ENCODE data around the gene SH3D19.
A peak's percentile ranks its signal among the peaks of the same experiment; 100 is the strongest.

SH3D19 gene

DNA sequence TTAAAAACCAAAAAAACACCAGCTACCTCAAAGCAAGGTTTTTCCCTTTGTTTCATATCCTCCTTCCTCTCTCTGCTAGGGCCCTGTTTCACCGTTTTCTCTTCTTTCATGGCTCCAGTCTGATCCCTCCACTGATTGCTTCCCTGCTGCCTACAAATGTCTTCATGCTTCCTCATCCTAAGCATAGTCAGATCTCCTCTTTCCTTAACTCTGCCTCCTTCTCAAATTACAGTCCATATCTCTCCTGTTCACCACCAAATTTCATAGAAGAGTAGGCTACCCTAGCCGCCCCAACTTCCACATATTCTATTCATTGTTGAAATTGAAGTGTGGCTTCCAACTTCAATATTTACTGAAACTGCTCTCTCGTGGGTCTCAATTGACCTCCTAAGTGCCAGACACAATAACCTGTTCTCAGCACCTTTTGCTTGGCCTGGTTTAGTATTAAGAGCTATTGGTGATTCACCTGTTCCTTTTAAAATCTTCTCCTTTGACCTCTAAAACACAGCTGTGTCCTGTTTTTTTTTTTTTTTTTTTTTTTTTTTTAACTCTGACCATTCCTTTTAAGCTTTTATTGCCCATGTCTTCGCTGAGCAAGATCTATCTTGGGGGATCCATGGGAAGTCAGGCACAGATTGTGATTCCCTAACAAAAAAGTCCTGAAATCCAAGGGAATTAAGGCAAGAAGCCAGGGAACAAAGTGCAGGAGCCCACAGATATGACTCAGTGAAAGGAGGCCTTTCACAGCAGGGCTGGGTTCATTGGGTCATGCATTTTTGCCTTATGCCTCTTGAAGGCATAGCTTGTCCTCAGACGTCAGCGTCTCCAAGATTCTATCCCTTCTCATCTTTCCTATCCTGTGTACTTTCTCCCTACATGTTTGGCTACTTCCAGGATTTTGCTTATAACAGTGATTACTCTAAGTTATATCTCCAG lies 140.6 kb downstream of the SH3D19 start:
- no peak for DNase-seq

DNA sequence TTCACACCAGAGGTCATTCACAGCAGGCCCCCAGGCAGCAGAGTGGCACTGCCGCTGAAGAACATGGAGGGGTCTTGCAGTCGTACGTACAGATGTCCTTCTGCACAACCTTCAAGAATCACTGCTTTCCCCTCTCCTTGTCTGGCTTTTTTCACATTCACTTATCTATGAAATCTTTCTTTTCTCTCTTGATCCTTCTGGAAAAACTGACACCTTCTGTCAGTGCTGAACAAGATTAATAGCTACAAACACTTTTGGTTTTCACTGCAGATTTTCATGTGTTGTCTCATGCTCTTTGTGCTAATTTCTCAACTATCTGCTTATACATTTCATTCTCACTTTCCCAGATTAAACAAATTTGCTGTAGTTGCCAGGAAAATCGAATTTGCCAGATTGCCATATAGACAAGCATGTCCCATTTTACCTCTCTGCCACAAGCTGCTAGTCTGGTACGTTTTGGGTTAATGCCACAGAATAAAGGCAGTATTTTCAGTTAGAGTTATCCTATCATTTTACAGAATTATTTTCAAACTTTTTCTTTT lies 142.9 kb downstream of the SH3D19 start:
- DNase-seq, result no peak

DNA sequence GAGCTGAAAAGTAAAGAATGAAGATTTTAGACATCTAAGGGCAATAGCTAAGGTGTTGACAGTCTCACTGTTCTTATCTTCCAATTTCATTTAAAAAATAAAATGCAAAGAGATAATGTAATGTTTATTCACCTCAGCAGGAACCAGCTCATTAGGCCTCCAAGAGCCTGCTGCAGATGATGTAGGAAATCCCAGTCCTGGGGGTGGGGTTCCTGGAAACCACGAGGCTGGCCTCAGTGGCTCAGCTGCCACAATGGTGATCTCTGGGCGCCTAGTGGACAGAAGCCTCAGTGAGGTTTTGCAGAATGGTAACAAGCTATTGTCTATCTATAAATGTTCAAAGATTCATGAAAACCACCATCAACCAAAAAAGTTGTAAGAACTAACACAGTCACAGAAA lies 148.7 kb downstream of the SH3D19 start:
- no peak for DNase-seq

DNA sequence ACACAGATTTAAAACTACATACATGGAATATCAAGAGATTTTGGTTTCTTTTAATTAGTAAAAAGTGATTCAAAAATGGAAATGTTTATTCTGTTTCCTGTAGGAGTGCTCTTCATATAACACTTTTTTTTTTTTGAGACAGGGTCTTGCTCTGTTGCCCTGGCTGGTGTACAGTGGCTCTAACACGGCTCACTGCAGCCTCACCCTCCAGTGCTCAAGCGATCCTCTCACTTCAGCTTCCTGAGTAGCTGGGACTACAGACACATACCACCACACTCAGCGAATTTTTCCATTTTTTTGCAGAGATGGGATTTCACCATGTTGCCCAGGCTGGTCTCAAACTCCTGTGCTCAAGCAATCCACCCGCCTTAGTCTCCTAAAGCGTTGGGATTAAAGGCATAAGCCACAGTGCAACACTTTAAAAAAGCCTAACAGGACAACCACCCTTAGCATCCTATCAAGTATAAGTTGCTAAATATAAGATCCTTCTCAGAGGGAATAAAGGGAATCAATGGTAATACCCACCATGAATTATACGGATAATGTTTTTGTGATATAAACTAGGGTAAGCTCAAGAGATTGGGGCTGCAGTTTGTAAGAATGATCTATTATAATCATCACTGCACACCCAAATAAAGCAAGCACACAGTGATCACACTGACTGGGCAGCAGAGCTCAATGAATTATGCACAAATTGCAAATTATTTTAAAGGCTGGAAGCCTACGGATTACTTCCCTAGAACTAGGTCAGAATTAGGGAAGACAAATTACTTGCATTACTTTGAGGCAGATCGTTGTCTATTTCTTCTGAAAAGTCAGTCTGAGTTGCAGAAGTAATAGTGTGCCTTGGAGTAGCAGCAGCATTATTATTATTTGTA lies 149.4 kb downstream of the SH3D19 start:
- no peak for DNase-seq

DNA sequence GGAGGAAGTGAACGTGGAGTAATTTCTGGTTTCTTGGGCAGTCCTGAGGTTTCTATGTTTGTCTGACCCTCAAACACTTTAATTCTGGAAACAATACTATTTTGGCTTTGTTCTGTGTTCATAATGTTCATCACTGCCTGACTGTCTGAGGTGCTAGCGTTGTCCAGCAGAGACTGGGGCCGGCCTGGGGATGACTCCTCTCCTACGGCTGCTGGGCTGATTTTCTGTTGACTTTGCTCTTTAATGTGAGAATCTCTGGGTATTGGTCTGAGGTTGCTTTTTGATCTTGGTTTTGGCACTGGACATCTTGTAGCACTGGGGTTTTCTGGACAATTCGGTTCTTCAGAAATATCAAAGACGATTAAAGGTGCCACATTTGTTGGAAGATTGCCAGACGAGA lies 150.2 kb downstream of the SH3D19 start:
- DNase-seq, result no peak

DNA sequence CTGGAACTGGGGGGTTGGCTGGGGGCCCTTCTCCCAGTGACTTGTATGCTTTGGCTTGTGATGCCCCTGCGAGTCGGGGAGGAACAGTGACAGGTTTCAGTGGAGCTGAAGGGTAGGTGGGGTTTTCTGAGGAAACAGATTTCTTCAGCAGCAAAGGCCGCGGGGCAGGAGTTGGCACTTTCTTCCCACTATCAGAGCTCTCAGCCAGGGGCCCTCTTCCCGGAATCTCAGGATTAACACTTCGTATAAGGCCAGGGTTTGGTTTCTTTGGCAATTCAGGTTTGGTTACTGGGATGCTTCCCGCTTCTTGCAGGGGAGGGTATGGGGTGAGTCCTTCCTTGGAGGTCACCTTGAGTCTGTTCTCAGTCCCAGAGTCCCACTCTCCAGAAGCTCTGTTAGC lies 150.6 kb downstream of the SH3D19 start:
- no peak for DNase-seq

DNA sequence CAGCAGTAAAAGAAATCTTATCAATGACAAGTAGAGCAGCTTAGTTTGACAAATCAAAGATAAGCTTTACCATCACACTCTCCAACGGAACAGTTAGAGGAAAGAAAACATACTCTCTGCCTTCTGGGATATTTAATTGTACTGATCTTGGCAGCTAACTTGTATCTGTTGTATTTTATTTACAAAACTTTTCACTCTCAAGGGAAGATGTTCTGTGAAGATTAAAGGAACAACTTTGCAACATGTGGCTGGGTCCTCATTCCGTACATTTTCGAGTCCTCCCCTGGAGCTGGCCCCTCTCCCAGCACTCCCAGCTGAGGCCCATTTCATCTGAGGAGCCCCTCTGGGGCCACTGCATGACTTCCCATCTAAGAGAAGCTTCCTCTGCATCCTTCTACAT lies 151.5 kb downstream of the SH3D19 start:
- DNase-seq, result no peak

DNA sequence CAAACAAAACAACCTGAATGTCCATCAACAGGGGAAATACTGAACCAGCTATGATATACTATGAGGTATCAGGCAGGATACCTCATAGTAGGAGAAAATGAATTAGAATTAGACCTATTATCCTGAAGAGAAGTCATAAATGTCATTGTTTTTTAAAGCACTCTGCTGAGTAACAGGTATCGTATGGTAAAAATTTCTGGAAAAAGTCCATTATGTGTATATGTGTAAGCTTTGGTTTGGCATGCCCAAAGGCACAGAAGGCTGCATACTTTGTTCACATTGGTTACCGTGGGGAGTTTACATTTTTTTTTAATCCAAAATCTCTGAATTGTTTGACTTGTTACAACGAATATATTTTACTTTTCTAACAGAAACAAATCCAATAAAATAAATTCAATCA lies 155.5 kb downstream of the SH3D19 start:
- DNase-seq, result no peak

DNA sequence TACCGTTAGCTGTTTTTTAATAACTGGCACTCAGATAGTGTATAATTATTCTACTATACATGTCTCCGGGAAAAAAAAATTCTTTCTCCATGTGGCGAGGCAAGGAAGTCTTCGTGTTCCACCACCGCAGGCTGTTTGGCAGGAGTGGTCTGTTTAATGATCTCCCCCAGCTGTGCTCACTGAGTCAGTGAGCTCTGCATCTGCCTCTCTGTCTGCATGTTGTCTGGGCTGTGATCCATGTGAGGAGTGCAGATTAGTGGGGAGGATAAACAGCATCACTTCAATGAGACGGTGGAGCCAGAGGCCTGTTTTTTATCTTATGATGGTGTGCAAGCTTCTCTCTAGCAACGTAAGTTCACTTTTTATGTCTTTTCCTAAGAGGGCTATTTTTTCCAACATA lies 156.2 kb downstream of the SH3D19 start:
- DNase-seq, result peak; percentile 56 to 69

DNA sequence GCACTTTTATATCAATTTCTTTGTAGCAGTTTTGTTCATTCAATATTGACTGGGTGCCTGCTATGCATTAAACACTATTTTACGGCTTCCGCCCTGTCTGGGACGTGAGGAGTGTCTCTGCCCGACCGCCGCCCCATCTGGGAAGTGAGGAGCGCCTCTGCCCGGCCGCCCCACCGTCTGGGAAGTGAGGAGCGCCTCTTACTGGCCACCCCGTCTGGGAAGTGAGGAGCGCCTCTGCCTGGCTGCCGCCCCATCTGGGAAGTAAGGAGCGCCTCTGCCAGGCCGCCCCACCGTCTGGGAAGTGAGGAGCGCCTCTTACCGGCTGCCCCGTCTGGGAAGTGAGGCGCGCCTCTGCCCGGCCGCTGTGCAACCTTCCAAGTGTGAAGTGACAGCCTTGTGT lies 157.8 kb downstream of the SH3D19 start:
- no peak for DNase-seq

DNA sequence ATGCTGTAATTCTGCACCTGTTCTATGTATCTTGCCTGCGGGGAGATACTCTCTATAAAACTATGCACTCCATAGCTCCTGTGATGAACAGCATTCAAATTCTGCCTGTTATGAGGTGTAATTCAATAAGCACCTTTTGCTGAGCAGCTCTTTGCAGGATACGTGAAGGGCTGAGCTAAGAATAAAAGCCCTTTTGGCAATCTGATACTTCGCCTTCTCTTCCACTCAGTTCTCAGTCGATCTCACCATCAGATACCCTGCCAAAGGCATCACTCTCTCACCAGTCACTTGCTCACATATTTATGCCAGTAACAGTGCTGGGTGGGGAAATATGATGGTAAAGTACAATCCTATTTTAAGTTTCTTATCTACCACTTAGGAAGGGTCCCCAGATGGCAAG lies 158.8 kb downstream of the SH3D19 start:
- DNase-seq, result no peak

DNA sequence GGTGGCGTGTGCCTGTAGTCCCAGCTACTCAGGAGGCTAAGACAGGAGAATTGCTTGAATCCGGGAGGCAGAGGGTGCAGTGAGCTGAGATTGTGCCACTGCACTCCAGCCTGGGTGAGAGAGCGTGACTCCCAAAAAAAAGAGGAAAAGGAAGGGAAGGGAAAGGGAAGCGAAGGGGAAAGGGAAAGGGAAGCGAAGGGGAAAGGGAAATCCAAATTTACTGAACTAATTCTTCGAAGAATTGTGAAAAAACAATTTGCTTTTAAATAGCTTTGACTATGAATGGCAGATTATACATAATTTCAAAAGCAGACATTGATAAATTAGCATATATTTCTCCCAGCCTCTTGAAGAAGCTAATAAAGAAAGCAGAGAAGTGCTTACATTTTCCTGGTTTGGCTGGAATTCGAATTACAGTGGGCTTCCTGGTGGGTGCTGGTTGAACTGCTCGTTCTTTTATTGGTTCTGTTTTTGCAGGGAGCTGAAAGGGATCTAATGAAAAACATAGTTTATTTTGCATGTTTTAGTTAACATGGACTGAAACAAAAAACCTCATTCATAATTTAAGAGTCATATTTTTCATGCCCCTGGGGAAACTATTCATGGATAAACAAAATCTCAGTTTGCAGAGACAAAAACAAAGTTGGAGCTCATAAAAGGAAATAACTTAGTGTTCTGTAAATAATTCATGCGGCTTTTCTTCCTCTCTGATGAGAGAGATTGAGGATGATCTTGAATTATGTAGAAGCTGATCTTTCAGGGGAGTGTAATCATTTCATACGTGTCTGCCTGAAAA lies 160.0 kb downstream of the SH3D19 start:
- no peak for DNase-seq

DNA sequence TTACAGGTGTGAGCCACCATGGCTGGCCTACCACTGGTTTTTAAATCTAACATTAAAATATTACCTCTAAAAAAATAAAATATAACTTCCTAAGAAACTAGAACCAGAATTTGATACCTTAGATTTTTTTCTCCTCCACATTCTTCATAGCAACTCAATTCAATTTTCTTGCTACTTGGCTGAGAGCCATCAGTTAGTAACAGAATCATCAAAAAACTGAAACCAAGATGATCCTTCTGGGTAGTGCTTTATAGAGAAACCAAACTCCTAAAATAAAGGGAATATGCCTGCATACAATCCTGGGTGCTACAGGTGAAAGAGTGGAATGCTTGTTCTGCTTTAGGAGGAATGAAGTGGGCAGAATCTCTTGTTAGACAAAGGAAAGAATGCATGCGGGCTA lies 161.6 kb downstream of the SH3D19 start:
- DNase-seq, result no peak

DNA sequence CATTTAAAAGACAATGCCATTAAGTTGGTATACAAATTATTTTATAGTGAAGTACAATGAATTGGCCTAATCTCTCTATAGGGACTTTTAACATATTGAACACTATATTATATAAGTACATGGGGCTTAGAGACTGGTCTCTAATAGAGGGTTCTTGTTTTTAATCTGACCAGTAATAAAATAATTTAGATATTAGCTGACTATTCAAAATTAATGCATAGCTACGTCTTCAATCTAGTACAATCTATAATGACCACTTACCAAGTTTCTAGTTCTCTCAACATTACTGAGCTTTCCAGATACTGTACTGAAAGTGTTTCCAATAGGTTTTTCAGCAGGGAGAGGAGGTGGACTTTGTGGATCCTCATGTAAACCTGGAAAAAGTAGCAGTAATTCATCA lies 166.4 kb downstream of the SH3D19 start:
- DNase-seq, result no peak

DNA sequence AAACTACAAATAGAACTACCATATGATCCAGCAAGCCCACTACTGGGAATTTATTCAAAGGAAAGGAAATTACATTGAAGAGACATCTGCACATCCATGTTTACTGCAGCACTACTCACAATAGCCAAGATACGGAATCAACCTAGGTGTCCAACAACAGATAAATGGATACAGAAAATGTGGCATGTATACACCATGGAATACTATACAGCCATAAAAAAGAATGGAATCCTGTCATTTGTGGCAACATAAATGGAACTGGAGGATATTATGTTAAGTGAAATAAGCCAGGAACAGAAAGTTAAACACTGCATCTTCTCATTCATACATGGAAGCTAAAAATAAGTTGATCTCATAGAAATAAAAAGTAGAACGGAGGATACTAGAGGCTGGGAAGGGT lies 167.9 kb downstream of the SH3D19 start:
- no peak for DNase-seq

DNA sequence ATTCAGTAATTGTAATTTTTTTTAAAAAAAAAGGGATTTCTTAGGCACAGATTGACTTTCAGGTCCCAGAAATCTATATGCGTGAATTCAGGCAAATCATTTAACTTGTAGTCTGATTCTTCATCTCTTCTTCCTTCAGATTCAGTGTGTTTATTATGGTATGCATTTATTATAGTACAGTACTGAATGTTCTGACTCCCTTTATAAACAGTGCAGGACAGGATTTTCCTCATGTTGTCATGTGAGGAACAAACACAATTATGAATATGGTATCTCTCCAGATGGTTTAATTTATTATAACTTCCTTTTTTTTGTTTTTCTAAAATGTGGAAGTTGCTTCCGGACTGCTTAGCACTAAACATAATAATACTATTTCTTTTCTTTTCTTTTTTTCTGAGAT lies 171.8 kb downstream of the SH3D19 start:
- no peak for DNase-seq

DNA sequence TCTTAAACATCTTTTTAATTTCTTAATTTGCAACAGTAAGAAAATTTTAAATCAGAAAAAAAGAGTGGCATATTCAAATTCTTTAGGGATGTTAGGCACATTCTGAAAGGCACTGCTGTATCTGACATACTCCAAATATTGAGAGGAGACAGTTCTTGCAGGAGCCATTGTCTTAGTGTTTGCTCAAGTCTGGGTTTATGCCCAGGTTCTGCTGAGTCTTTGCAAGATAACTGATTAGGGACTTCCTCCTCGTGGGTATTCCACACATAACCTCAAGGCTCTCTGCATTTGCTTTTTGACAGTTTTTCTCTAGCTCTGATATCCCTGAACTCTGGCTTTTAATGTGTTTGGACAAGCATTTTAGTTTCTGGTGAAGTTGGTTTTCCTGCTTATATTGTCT lies 173.4 kb downstream of the SH3D19 start:
- no peak for DNase-seq

DNA sequence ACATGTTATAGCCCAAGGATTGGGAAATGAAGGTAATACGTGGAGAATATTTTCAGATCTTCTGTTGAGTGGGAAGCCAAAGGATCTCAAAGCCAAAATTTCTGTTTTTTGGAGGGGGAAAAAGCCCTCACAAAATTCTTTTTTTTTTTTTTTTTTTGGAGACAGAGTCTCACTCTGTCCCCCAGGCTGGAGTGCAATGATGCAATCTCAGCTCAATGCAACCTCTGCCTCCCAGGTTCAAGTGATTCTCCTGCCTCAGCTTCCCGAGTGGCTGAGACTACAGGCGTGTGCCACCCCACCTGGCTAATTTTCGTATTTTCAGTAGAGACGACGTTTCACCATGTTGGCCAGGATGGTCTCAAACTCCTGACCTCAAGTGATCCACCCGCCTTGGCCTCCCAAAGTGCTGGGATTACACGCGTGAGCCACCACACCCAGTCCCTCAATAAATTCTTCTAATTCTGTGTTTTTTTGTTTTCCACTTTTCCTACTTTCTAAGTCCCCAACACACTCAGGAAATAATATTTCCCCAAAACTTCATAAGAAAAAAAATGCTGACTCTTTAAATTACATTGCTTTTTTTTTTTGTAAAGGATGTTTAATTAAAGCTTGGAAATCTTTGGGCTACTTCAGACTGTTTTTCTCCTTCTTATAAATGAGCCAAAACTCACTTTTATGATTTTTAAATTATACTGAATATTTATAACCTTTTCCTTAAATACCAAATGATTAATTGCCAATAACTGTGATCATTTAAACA lies 174.4 kb downstream of the SH3D19 start:
- DNase-seq, result no peak

DNA sequence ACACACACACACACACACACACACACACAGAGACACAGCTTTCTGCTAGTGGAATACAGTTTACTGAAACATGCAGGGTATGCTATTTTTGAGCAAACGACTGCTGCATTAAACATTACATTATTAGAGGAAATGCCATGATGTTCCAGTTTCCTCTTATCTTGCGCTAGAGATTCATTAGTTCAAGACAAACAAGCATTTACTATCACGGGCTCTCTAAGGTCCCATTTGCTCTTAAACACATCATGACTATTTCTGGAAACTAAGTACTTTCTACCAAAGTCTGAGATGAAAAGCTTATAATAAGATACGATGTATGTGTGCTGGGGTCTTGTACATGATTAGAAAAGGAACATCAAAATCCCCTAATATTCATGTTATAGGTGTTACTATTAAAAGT lies 177.1 kb downstream of the SH3D19 start:
- no peak for DNase-seq

DNA sequence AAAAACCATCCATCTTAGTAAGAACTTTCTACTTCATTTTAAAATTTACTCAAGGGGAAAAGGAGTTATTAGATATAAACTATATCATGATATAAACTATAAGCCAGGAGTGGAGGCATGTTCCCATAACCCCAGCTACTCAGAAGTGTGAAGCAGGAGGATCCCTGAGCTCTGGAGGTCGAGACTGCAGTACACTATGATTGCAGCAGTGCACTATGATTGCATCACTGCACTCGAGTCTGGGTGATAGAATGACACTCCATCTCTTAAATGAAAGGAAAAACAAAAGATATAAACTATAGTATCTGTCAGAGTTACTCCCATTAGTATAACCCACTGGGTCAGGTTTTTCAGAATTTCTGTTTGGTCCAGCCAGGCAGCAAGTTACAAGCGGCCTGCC lies 178.4 kb downstream of the SH3D19 start:
- no peak for DNase-seq

DNA sequence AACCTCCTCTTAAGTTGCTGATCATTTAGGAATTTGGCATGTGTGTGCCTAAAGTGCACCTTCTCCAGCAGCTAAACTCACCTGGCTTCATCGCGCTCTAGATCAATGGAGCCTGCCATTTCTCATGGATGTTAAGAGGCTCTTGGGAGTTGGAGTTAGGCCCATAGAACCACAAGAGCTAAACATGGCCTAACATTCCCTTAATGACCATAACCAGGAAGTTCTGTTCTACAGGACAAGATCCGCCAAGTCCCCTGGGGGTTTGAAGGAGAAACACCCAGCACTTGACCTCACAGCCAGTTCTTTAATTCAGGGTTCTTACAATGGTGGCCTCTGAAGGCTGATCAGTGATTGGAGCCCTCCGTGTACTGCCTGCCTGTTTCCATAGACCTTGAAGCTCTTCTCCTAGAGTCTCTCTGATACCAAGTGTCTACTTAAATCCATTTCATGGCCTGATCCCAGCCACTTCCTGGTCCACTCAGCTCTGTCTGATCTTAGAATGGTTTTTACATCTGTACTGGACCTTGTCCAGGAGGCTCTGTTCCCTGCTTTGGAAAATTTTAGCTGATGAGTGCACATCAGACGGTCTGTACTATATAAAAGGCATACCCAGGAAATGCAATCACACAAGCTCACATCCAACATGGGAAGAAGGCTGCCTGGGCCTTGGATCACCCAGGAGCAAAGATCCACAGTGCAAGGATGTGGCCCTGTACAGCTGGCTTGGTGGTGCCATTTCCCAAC lies 180.9 kb downstream of the SH3D19 start:
- DNase-seq, result no peak
